Neuronal stem cell (in vitro differentiated cells): ENCODE measurements around the gene ZNF701.
"Not testable (repeated sequence)": the region's sequence is repeated elsewhere in the genome, so short reads cannot be mapped to it uniquely, and the experiment has no call there.

Source experiments
- DNase-seq: peaks from one replicate; pipeline ENCODE4 v3.0.0-alpha.2; 2013; ENCODE audit warnings: low spot score
- H2AFZ ChIP-seq: one replicate; pipeline ENCODE4 v1.6.1; 2013; ENCODE audit warnings: mild to moderate bottlenecking, low read length, inconsistent platforms
- H2AK5ac ChIP-seq: 2 replicates; pipeline ENCODE4 v1.6.1; 2013; ENCODE audit warnings: low read depth, mild to moderate bottlenecking, inconsistent platforms, low read length, moderate library complexity, mixed read lengths
- H2BK120ac ChIP-seq: 2 replicates; pipeline ENCODE4 v1.6.1; 2013; ENCODE audit warnings: low read depth, mild to moderate bottlenecking, inconsistent platforms, low read length, moderate library complexity, mixed read lengths
- H2BK12ac ChIP-seq: one replicate; pipeline ENCODE4 v1.6.1; 2013; ENCODE audit warnings: low read length, inconsistent platforms
- H2BK15ac ChIP-seq: 2 replicates; pipeline ENCODE4 v1.6.1; 2013; ENCODE audit warnings: mild to moderate bottlenecking, low read length, inconsistent platforms, mixed read lengths
- H2BK5ac ChIP-seq: one replicate; pipeline ENCODE4 v1.6.1; 2013; ENCODE audit warnings: inconsistent platforms, mild to moderate bottlenecking, low read length, moderate library complexity
- H3K14ac ChIP-seq: one replicate; pipeline ENCODE4 v1.6.1; 2013; ENCODE audit warnings: low read length, inconsistent platforms
- H3K18ac ChIP-seq: 2 replicates; pipeline ENCODE4 v1.6.1; 2013; ENCODE audit warnings: low read length, inconsistent platforms
- H3K23ac ChIP-seq: 2 replicates; pipeline ENCODE4 v1.6.1; 2013; ENCODE audit warnings: low read depth, mild to moderate bottlenecking, mixed read lengths, low read length, inconsistent platforms; ENCODE audit not compliant: poor library complexity
- H3K27ac ChIP-seq: replicated peaks from 3 replicates; pipeline ENCODE4 v1.5.1; 2013; ENCODE audit warnings: low read length, inconsistent platforms
- H3K27me3 ChIP-seq, 3 experiments: 2 replicates each; pipeline ENCODE4 v1.6.1; 2013; ENCODE audit warnings: low read length in 3 of 3, mild to moderate bottlenecking in 2 of 3, inconsistent platforms in 1 of 3, low read depth in 1 of 3, mixed read lengths in 1 of 3, moderate library complexity in 1 of 3; ENCODE audit not compliant: control insufficient read depth in 3 of 3, insufficient read depth in 3 of 3
- H3K36me3 ChIP-seq, 2 donors: replicated peaks in 1 of 2; 2 replicates each; pipeline ENCODE4 v1.6.1; 2013; ENCODE audit warnings: low read length in 2 of 2; ENCODE audit not compliant: control insufficient read depth in 2 of 2, insufficient read depth in 2 of 2
- H3K4ac ChIP-seq: 2 replicates; pipeline ENCODE4 v1.6.1; 2013; ENCODE audit warnings: inconsistent platforms, mild to moderate bottlenecking, low read length, moderate library complexity
- H3K4me1 ChIP-seq, 2 donors: 1 replicate in 1 of 2; 2 replicates in 1 of 2; pipeline ENCODE4 v1.6.1; 2013; ENCODE audit warnings: low read length in 2 of 2, low read depth in 1 of 2; ENCODE audit not compliant: control insufficient read depth in 2 of 2, insufficient read depth in 1 of 2
- H3K4me2 ChIP-seq: one replicate; pipeline ENCODE4 v1.6.1; 2013; ENCODE audit warnings: mild to moderate bottlenecking, low read length, inconsistent platforms; ENCODE audit not compliant: insufficient read depth, poor library complexity, severe bottlenecking
- H3K4me3 ChIP-seq, 2 donors: 2 replicates each; pipeline ENCODE4 v1.5.1; 2013; ENCODE audit warnings: low read length in 2 of 2, mild to moderate bottlenecking in 2 of 2, inconsistent platforms in 1 of 2, moderate library complexity in 1 of 2
- H3K79me1 ChIP-seq: one replicate; pipeline ENCODE4 v1.6.1; 2013; ENCODE audit warnings: low read depth, mild to moderate bottlenecking, inconsistent platforms, low read length, moderate library complexity
- H3K9ac ChIP-seq: one replicate; pipeline ENCODE4 v1.6.1; 2013; ENCODE audit warnings: mild to moderate bottlenecking, low read depth, low read length, inconsistent platforms; ENCODE audit not compliant: poor library complexity
- H3K9me3 ChIP-seq, 2 donors: replicated peaks in 1 of 2; 2 replicates each; pipeline versions ENCODE3 to v1.6.1; 2013; ENCODE audit warnings: low read length in 2 of 2, mild to moderate bottlenecking in 2 of 2, inconsistent platforms in 1 of 2, low read depth in 1 of 2, mixed read lengths in 1 of 2, moderate library complexity in 1 of 2; ENCODE audit not compliant: control insufficient read depth in 2 of 2, insufficient read depth in 1 of 2
- H4K8ac ChIP-seq: one replicate; pipeline ENCODE4 v1.6.1; 2013; ENCODE audit warnings: low read depth, mild to moderate bottlenecking, inconsistent platforms, low read length, moderate library complexity
- H4K91ac ChIP-seq: one replicate; pipeline ENCODE4 v1.6.1; 2013; ENCODE audit warnings: low read length, low read depth, mild to moderate bottlenecking, inconsistent platforms; ENCODE audit not compliant: poor library complexity
- WGBS, 2 donors: extraction: QIAGEN DNeasy Blood & Tissue Kit; methylation state at CpG; one replicate each; pipeline ENCODE4 v1.1.7; 2013; ENCODE audit warnings: missing lambda C conversion rate in 2 of 2, mixed read lengths in 1 of 2; ENCODE audit not compliant: insufficient read length in 2 of 2, insufficient replicate concordance in 1 of 2; ENCODE audit errors: extremely low coverage in 2 of 2; 5-methylcytosine and 5-hydroxymethylcytosine counted together

Gene ZNF701

GRCh38 chr19:52621376-52621775 is 51.3 kb downstream of the ZNF701 start:
- H2BK12ac ChIP-seq, result no peak overlapping the region
- peaks cover 12 to 23% of the 10 kb centered on the region in 2 donors for H3K9me3 ChIP-seq
- peaks cover 48 to 96% of the 10 kb centered on the region in 2 donors for H3K36me3 ChIP-seq
- no peak overlapping the region for H2BK5ac ChIP-seq
- H3K4me3 ChIP-seq, result no peak overlapping the region
- no peak overlapping the region for H2AK5ac ChIP-seq
- H3K18ac ChIP-seq, result no peak overlapping the region
- no peak overlapping the region for H4K91ac ChIP-seq
- no peak overlapping the region for H2AFZ ChIP-seq
- H2BK120ac ChIP-seq, result no peak overlapping the region
- H3K4ac ChIP-seq, result no peak overlapping the region
- H3K4me1 ChIP-seq, result no peaks in the 10 kb centered on the region
- H3K79me1 ChIP-seq, result peaks cover 2% of the 10 kb centered on the region
- no peak overlapping the region for H4K8ac ChIP-seq
- no peak overlapping the region for H3K27ac ChIP-seq
- H3K4me2 ChIP-seq, result no peak overlapping the region
- H3K14ac ChIP-seq, result no peak overlapping the region
- WGBS, 2 donors, result 100% methylated on average over 1 of the region's 3 CpGs; no CpG with 5 or more reads in 1 of the 2 donors
- H3K9ac ChIP-seq, result no peak overlapping the region
- no peak overlapping the region for H2BK15ac ChIP-seq
- H3K27me3 ChIP-seq, result no peaks in the 10 kb centered on the region
- no peak for DNase-seq
- H3K23ac ChIP-seq, result no peak overlapping the region

- no CpG with 5 or more reads among the region's 2 CpGs for WGBS, 2 donors
These were observed 52.2 kb downstream of the ZNF701 start for GRCh38 chr19:52622261-52622660.

DNA sequence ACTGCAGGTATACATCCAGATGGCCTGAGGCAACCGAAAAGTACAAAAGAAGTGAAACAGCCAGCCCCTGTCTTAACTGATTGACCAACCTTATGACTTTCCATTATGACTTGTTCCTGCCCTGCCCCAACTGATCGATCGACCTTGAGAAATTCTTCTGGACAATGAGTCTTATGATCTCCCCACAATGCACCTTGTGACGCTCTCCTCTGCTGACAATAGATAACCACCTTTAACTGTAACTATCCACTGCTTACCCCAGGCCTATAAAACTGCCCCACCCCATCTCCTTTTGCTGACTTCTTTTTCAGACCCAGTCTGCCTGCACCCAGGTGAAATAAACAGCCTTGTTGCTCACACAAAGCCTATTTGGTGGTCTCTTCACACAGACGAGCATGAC is 56.8 kb downstream of the ZNF701 start:
- Histone ChIP-seq H4K91ac (no peak overlapping the region), H3K36me3 (peaks cover 33 to 66% of the 10 kb centered on the region in 2 donors), H2BK12ac (no peak overlapping the region), H3K4ac (no peak overlapping the region), H3K4me2 (no peak overlapping the region), H3K9ac (no peak overlapping the region), H3K27ac (no peak overlapping the region), H4K8ac (no peak overlapping the region), H3K14ac (no peak overlapping the region), H2BK5ac (no peak overlapping the region), H2BK120ac (no peak overlapping the region), H3K4me3 (no peak overlapping the region), H3K4me1 (no peaks in the 10 kb centered on the region), H3K79me1 (no peaks in the 10 kb centered on the region), H3K18ac (no peak overlapping the region), H3K9me3 (peaks cover 0 to 13% of the 10 kb centered on the region in 2 donors), H3K23ac (no peak overlapping the region), H2AK5ac (no peak overlapping the region), H2BK15ac (no peak overlapping the region), H2AFZ (no peak overlapping the region), H3K27me3 (no peaks in the 10 kb centered on the region)
- no CpG with 5 or more reads among the region's 5 CpGs for WGBS, 2 donors
- DNase-seq, result no peak

More at GRCh38 chr19:52622261-52622660, 52.2 kb downstream of the ZNF701 start:
- no peak overlapping the region for H3K4ac ChIP-seq
- H2AFZ ChIP-seq, result no peak overlapping the region
- H3K36me3 ChIP-seq, result peaks cover 47 to 96% of the 10 kb centered on the region in 2 donors
- no peak overlapping the region for H3K18ac ChIP-seq
- H4K8ac ChIP-seq, result no peak overlapping the region
- no peak overlapping the region for H2BK120ac ChIP-seq
- no peak overlapping the region for H2AK5ac ChIP-seq
- H2BK5ac ChIP-seq, result no peak overlapping the region
- H3K9me3 ChIP-seq, result peaks cover 7 to 21% of the 10 kb centered on the region in 2 donors
- H3K4me3 ChIP-seq, result no peak overlapping the region
- H4K91ac ChIP-seq, result no peak overlapping the region
- H3K14ac ChIP-seq, result no peak overlapping the region
- H3K79me1 ChIP-seq, result peaks cover 2% of the 10 kb centered on the region
- no peak for DNase-seq
- no peak overlapping the region for H3K27ac ChIP-seq
- H2BK15ac ChIP-seq, result no peak overlapping the region
- no peak overlapping the region for H3K9ac ChIP-seq
- no peak overlapping the region for H3K4me2 ChIP-seq
- H3K23ac ChIP-seq, result no peak overlapping the region
- H2BK12ac ChIP-seq, result no peak overlapping the region
- H3K27me3 ChIP-seq, result no peaks in the 10 kb centered on the region
- H3K4me1 ChIP-seq, result no peaks in the 10 kb centered on the region

- not testable (repeated sequence) for H3K27ac ChIP-seq, H3K18ac ChIP-seq
These were observed 57.4 kb downstream of the ZNF701 start for GRCh38 chr19:52627441-52627840.

More at GRCh38 chr19:52627441-52627840, 57.4 kb downstream of the ZNF701 start:
- H2BK120ac ChIP-seq, H4K8ac ChIP-seq, H2BK15ac ChIP-seq, H4K91ac ChIP-seq, H3K9ac ChIP-seq, H3K14ac ChIP-seq, H3K4me2 ChIP-seq, H3K4me1 ChIP-seq, H3K79me1 ChIP-seq, H2AFZ ChIP-seq, H3K27me3 ChIP-seq, H3K4ac ChIP-seq, H3K4me3 ChIP-seq, H2AK5ac ChIP-seq, DNase-seq, H3K23ac ChIP-seq, H2BK12ac ChIP-seq, H2BK5ac ChIP-seq: not testable (repeated sequence)
- H3K9me3 ChIP-seq, result peaks cover 0 to 13% of the 10 kb centered on the region in 2 donors
- WGBS, 2 donors, result no CpG with 5 or more reads among the region's 3 CpGs
- peaks cover 31 to 61% of the 10 kb centered on the region in 2 donors for H3K36me3 ChIP-seq
